Ramos (cell line): ENCODE measurements around the gene OR51G2.

Experiments used
- in situ Hi-C: fragments of 300-500 bp; cut with MboI; formaldehyde crosslinking; loops from one replicate; pipeline ENCODE4 v1.14.3; 2022; ENCODE audit warnings: low sequenced_read_pairs; ENCODE audit not compliant: unreplicated experiment

The OR51G2 gene

GRCh38 chr11:4881188-4881587, 38.0 kb downstream of the OR51G2 start:
- in situ Hi-C loops = no loop called here

GRCh38 chr11:4865855-4866254, 53.3 kb downstream of the OR51G2 start:
- in situ Hi-C loops = no loop called here

- in situ Hi-C loops = no loop called here
Observed at GRCh38 chr11:4863876-4864275, 55.3 kb downstream of the OR51G2 start.
